GM19438 (cell line): Measurements from ENCODE around the gene MGMT.

Experiments used
- ATAC-seq: cut with Tn5 transposase; IDR thresholded peaks from one replicate; pipeline ENCODE4 v1.9.1; 2021; ENCODE audit warnings: low read depth; ENCODE audit not compliant: unreplicated experiment

MGMT gene

GRCh38 chr10:129516846-129517679, 50.0 kb downstream of the MGMT start:
- no peak for ATAC-seq

- ATAC-seq, result no peak
Observed at GRCh38 chr10:129517680-129518057, 50.6 kb downstream of the MGMT start.

- ATAC-seq, result no peak
Observed at GRCh38 chr10:129518793-129519192, 51.8 kb downstream of the MGMT start.

GRCh38 chr10:129520440-129521080, 53.5 kb downstream of the MGMT start:
- no peak for ATAC-seq

GRCh38 chr10:129521161-129522025, 54.4 kb downstream of the MGMT start:
- ATAC-seq, result no peak

- ATAC-seq, result no peak
Observed at GRCh38 chr10:129522041-129522585, 55.1 kb downstream of the MGMT start.

- ATAC-seq, result no peak
Observed at GRCh38 chr10:129523031-129523722, 56.1 kb downstream of the MGMT start.

- ATAC-seq, result no peak
Observed at GRCh38 chr10:129523723-129524316, 56.8 kb downstream of the MGMT start.

GRCh38 chr10:129524936-129525335, 57.9 kb downstream of the MGMT start:
- ATAC-seq, result no peak

GRCh38 chr10:129525401-129525801, 58.4 kb downstream of the MGMT start:
- no peak for ATAC-seq

- no peak for ATAC-seq
Observed at GRCh38 chr10:129526943-129527342, 59.9 kb downstream of the MGMT start.

- no peak for ATAC-seq
Observed at GRCh38 chr10:129528376-129528978, 61.4 kb downstream of the MGMT start.

- no peak for ATAC-seq
Observed at GRCh38 chr10:129530581-129530980, 63.5 kb downstream of the MGMT start.

GRCh38 chr10:129531195-129531968, 64.3 kb downstream of the MGMT start:
- ATAC-seq, result no peak

GRCh38 chr10:129531969-129532660, 65.1 kb downstream of the MGMT start:
- ATAC-seq, result no peak

GRCh38 chr10:129532838-129533237, 65.8 kb downstream of the MGMT start:
- ATAC-seq, result no peak

GRCh38 chr10:129533281-129533680, 66.2 kb downstream of the MGMT start:
- ATAC-seq, result no peak

GRCh38 chr10:129534826-129535225, 67.8 kb downstream of the MGMT start:
- ATAC-seq, result no peak
